H1 (cell line): ENCODE results near the gene MRPS5. TPM values are rescaled to one million over a fixed set of nuclear protein-coding genes. Genes with fewer than 3 reads are reported as not detected.

Experiments used
- CBX5 ChIP-seq: fragments of 300-800, 300-1000 bp; sonication (generic); IDR thresholded peaks from 2 replicates; pipeline ENCODE4 v1.7.1; 2016; ENCODE audit warnings: antibody characterized with exemption, low read length, low read depth
- CEBPB ChIP-seq: IDR thresholded peaks from 2 replicates; pipeline ENCODE4 v1.6.1; 2012; ENCODE audit warnings: low read depth, low read length
- CHD7 ChIP-seq: fragments of 300-600 bp; sonication (generic); IDR thresholded peaks from 2 replicates; pipeline ENCODE4 v1.7.1; 2012; ENCODE audit warnings: low read length, moderate library complexity, mild to moderate bottlenecking, inconsistent platforms; ENCODE audit not compliant: insufficient replicate concordance
- FOSL1 ChIP-seq: IDR thresholded peaks from 2 replicates; pipeline ENCODE4 v1.6.1; 2011; ENCODE audit warnings: mild to moderate bottlenecking, low read depth, low read length, moderate library complexity; ENCODE audit not compliant: insufficient read depth
- JUND ChIP-seq: IDR thresholded peaks from 2 replicates; pipeline ENCODE4 v1.6.1; 2011; ENCODE audit warnings: mild to moderate bottlenecking, improper control_type of control experiment, low read length
- NRF1 ChIP-seq: IDR thresholded peaks from 2 replicates; pipeline ENCODE4 v1.6.1; 2011; ENCODE audit warnings: mild to moderate bottlenecking, low read depth, low read length, improper control_type of control experiment
- POLR2A ChIP-seq, 2 experiments: IDR thresholded peaks; 1 replicate in 1 of 2; 2 replicates in 1 of 2; pipeline ENCODE4 v1.6.1; 2011; ENCODE audit warnings: low read depth in 2 of 2, low read length in 2 of 2, mild to moderate bottlenecking in 2 of 2; ENCODE audit errors: control extremely low read depth in 1 of 2
- RAD21 ChIP-seq, 2 experiments: IDR thresholded peaks in 1 of 2; conservative IDR thresholded peaks in 1 of 2; 2 replicates each; pipeline ENCODE4 v1.6.1; 2011; ENCODE audit warnings: low read depth in 2 of 2, low read length in 2 of 2, improper control_type of control experiment in 1 of 2, inconsistent platforms in 1 of 2, mild to moderate bottlenecking in 1 of 2, moderate library complexity in 1 of 2
- RXRA ChIP-seq: IDR thresholded peaks from 2 replicates; pipeline ENCODE4 v1.6.1; 2011; ENCODE audit warnings: low read depth, mild to moderate bottlenecking, low read length, moderate library complexity; ENCODE audit not compliant: insufficient read depth
- TAF1 ChIP-seq: IDR thresholded peaks from 2 replicates; pipeline ENCODE4 v1.6.1; 2011; ENCODE audit warnings: mild to moderate bottlenecking, low read depth, low read length
- TAF7 ChIP-seq: optimal IDR thresholded peaks from 2 replicates; pipeline ENCODE3; 2011; ENCODE audit warnings: low read depth, mild to moderate bottlenecking, inconsistent platforms, low read length, moderate library complexity, borderline replicate concordance
- TCF12 ChIP-seq: IDR thresholded peaks from 2 replicates; pipeline ENCODE4 v1.6.1; 2011; ENCODE audit warnings: low read depth, mild to moderate bottlenecking, low read length
- polyA plus RNA-seq, 7 experiments: library from polyadenylated mRNA; depleted of rRNA in 3 of 7; stranded (reverse) in 5 of 7; unstranded in 2 of 7; fragments of >200 nt in 5 of 7; fragments of 200-250 nt in 2 of 7; gene quantifications; 1 replicate in 5 of 7; 2 replicates in 1 of 7; 4 replicates in 1 of 7; pipeline versions ENCODE4 v1.2.1 to v1.2.3, GENCODE V29; 2011 to 2013; ENCODE audit warnings: missing spikeins in 2 of 7, mixed read lengths in 2 of 7
- total RNA-seq: library from RNA; stranded (reverse); fragmentation: NEBNext Ultra II Directional; extraction: Animal tissue kit (Norgen Biotek cat#: 25700); gene quantifications from 2 replicates; pipeline ENCODE4 v1.2.1, GENCODE V29; 2021

MRPS5 gene
- total and polyA plus RNA-seq, 2 of the 8 experiments (the other 6 are each of a cell fraction or from before 2014, with no cell fraction given): 36.7 to 53.0 TPM

- TF ChIP-seq CHD7 (no peak), RAD21 (IDR thresholded peaks at IDR 0.05 in 1 of 2, conservative IDR thresholded peaks at IDR 0.05 in 1 of 2; ENCODE audit: low read depth in 2 of 2, low read length in 2 of 2) (no peak), RXRA (no peak), JUND (no peak), TAF7 (no peak), FOSL1 (no peak), NRF1 (no peak), TCF12 (no peak), CBX5 (no peak), POLR2A (IDR thresholded peaks at IDR 0.05; ENCODE audit: control extremely low read depth in 1 of 2, low read depth in 2 of 2, low read length in 2 of 2) (no peak), CEBPB (no peak), TAF1 (no peak)
Measured at GRCh38 chr2:95058466-95058988, 63.1 kb downstream of the MRPS5 start (continued).
